ENCODE measurements around the gene CCDC201.
"Not testable (repeated sequence)": the region's sequence is repeated elsewhere in the genome, so short reads cannot be mapped to it uniquely, and the experiment has no call there.

The CCDC201 gene

GRCh38 chr7:45872116-45873034, 507 bp downstream of the CCDC201 start:
- DNase-seq: no peak

GRCh38 chr7:45869426-45869825, 3.5 kb downstream of the CCDC201 start:
- DNase-seq: no peak

GRCh38 chr7:45867471-45867870, 5.4 kb downstream of the CCDC201 start:
- no peak for DNase-seq

- DNase-seq: no peak
Measured at GRCh38 chr7:45865594-45866410, 7.1 kb downstream of the CCDC201 start.

- no peak for DNase-seq
Measured at GRCh38 chr7:45863715-45864114, 9.2 kb downstream of the CCDC201 start.

- not testable (repeated sequence) for DNase-seq
Measured at GRCh38 chr7:45856888-45857287, 16.0 kb downstream of the CCDC201 start.

- not testable (repeated sequence) for DNase-seq
Measured at GRCh38 chr7:45855680-45856079, 17.2 kb downstream of the CCDC201 start.

GRCh38 chr7:45853491-45853890, 19.4 kb downstream of the CCDC201 start:
- not testable (repeated sequence) for DNase-seq

- not testable (repeated sequence) for DNase-seq
Measured at GRCh38 chr7:45852984-45853383, 19.9 kb downstream of the CCDC201 start.

GRCh38 chr7:45848734-45849133, 24.1 kb downstream of the CCDC201 start:
- DNase-seq: not testable (repeated sequence)

GRCh38 chr7:45846536-45846935, 26.3 kb downstream of the CCDC201 start:
- DNase-seq: not testable (repeated sequence)

GRCh38 chr7:45841926-45842717, 30.8 kb downstream of the CCDC201 start:
- not testable (repeated sequence) for DNase-seq

GRCh38 chr7:45838852-45839251, 34.0 kb downstream of the CCDC201 start:
- not testable (repeated sequence) for DNase-seq

- not testable (repeated sequence) for DNase-seq
Measured at GRCh38 chr7:45832433-45833177, 40.3 kb downstream of the CCDC201 start.

GRCh38 chr7:45829846-45830245, 43.0 kb downstream of the CCDC201 start:
- not testable (repeated sequence) for DNase-seq

- DNase-seq: not testable (repeated sequence)
Measured at GRCh38 chr7:45827731-45828130, 45.2 kb downstream of the CCDC201 start.

- not testable (repeated sequence) for DNase-seq
Measured at GRCh38 chr7:45826550-45826949, 46.3 kb downstream of the CCDC201 start.

- not testable (repeated sequence) for DNase-seq
Measured at GRCh38 chr7:45818763-45819162, 54.1 kb downstream of the CCDC201 start.

- not testable (repeated sequence) for DNase-seq
Measured at GRCh38 chr7:45817913-45818312, 55.0 kb downstream of the CCDC201 start.

GRCh38 chr7:45817016-45817415, 55.9 kb downstream of the CCDC201 start:
- DNase-seq: not testable (repeated sequence)

- not testable (repeated sequence) for DNase-seq
Measured at GRCh38 chr7:45814216-45815118, 58.4 kb downstream of the CCDC201 start.

All from NCI-H510A treated with DMSO at 0.1 percent for 48 hours (cell line).